B cell (primary cell): ENCODE data around the gene CANT1. TPM values are rescaled to one million over a fixed set of nuclear protein-coding genes. Genes with fewer than 3 reads are reported as not detected.

Source experiments
- ATAC-seq: fragments of 200-7000 bp; cut with Tn5 transposase; one replicate; pipeline ENCODE4 v1.10.0; 2021; ENCODE audit warnings: low read depth, mild to moderate bottlenecking, moderate number of reproducible peaks, moderate library complexity
- CTCF ChIA-PET: fragments of 350-600 bp; sonication (Branson Sonifier 250); formaldehyde crosslinking; loops from one replicate; lab custom pipeline; 2021; ENCODE audit warnings: antibody characterized with exemption, inconsistent platforms; lab: Charles Lee
- POLR2A ChIA-PET: fragments of 350-600 bp; sonication (Branson Sonifier 250); formaldehyde crosslinking; loops from one replicate; lab custom pipeline; 2021; ENCODE audit warnings: antibody characterized with exemption; lab: Charles Lee
- DNase-seq: peaks from one replicate; pipeline ENCODE4 v3.0.0; 2013
- H2AFZ ChIP-seq: 2 replicates; pipeline ENCODE4 v1.6.1; 2012; ENCODE audit warnings: mild to moderate bottlenecking, low read depth, low read length; ENCODE audit not compliant: insufficient read depth, poor library complexity, severe bottlenecking
- H3K27ac ChIP-seq, 2 donors: 1 replicate in 1 of 2; 2 replicates in 1 of 2; pipeline ENCODE4 v1.5.1; 2012 to 2013; ENCODE audit warnings: low read length in 2 of 2, mild to moderate bottlenecking in 2 of 2, moderate library complexity in 1 of 2
- H3K27me3 ChIP-seq, 4 experiments: fragments of 200-600 bp in 1 of 4; sonication (generic) in 1 of 4; replicated peaks in 1 of 4; 1 replicate in 2 of 4; 2 replicates in 2 of 4; pipeline versions ENCODE4 v1.6.1 to v1.7.0; 2013 to 2016; ENCODE audit warnings: low read length in 3 of 4, mild to moderate bottlenecking in 2 of 4, mixed read lengths in 1 of 4, moderate library complexity in 1 of 4; ENCODE audit not compliant: insufficient read depth in 4 of 4, control insufficient read depth in 3 of 4; ENCODE audit errors: control extremely low read depth in 1 of 4
- H3K36me3 ChIP-seq, 2 experiments: replicated peaks in 1 of 2; 1 replicate in 1 of 2; 2 replicates in 1 of 2; pipeline versions ENCODE4 v1.6.1 to v1.7.1; 2013; ENCODE audit warnings: low read length in 1 of 2; ENCODE audit not compliant: insufficient read depth in 2 of 2, control insufficient read depth in 1 of 2; ENCODE audit errors: control extremely low read depth in 1 of 2, extremely low read depth in 1 of 2
- H3K4me1 ChIP-seq, 2 donors: fragments of 200-600 bp in 1 of 2; sonication (generic) in 1 of 2; 1 replicate in 1 of 2; 2 replicates in 1 of 2; pipeline versions ENCODE4 v1.5.1 to v1.6.1; 2013 to 2017; ENCODE audit warnings: low read length in 2 of 2; ENCODE audit not compliant: control insufficient read depth in 2 of 2, insufficient read depth in 2 of 2
- H3K4me2 ChIP-seq: replicated peaks from 2 replicates; pipeline ENCODE3; 2012; ENCODE audit warnings: mild to moderate bottlenecking, low read depth, low read length; ENCODE audit not compliant: poor library complexity, severe bottlenecking
- H3K4me3 ChIP-seq, 5 experiments: fragments of 200-600 bp in 1 of 5; sonication (generic) in 1 of 5; 1 replicate in 3 of 5; 2 replicates in 2 of 5; pipeline versions ENCODE4 v1.5.1 to v1.7.0; 2011 to 2016; ENCODE audit warnings: low read length in 4 of 5, mild to moderate bottlenecking in 4 of 5, low read depth in 2 of 5, control low read depth in 1 of 5, moderate library complexity in 1 of 5; ENCODE audit not compliant: insufficient read depth in 1 of 5; ENCODE audit errors: control extremely low read depth in 1 of 5, extremely low read depth in 1 of 5
- H3K79me2 ChIP-seq: fragments of 200-600 bp; sonication (generic); one replicate; pipeline ENCODE4 v1.6.0; 2016; ENCODE audit warnings: low read length; ENCODE audit not compliant: control insufficient read depth, insufficient read depth
- H3K9ac ChIP-seq: fragments of 200-600 bp; sonication (generic); 2 replicates; pipeline ENCODE4 v1.6.1; 2017; ENCODE audit warnings: mild to moderate bottlenecking, low read length, moderate library complexity
- H3K9me3 ChIP-seq, 3 donors: one replicate each; pipeline versions ENCODE4 v1.6.1 to v1.7.1; 2013; ENCODE audit warnings: low read length in 2 of 3; ENCODE audit not compliant: control insufficient read depth in 2 of 3, insufficient read depth in 1 of 3; ENCODE audit errors: control extremely low read depth in 1 of 3
- H4K20me1 ChIP-seq: 2 replicates; pipeline ENCODE4 v1.6.0; 2012; ENCODE audit warnings: mild to moderate bottlenecking, low read length; ENCODE audit not compliant: insufficient read depth, control insufficient read depth, poor library complexity, severe bottlenecking
- H3K27ac Mint-ChIP-seq: one replicate; pipeline ENCODE4 v1.8.0; 2021; ENCODE audit warnings: mixed read lengths
- H3K27me3 Mint-ChIP-seq: one replicate; pipeline ENCODE4 v1.8.0; 2021; ENCODE audit warnings: mixed read lengths
- H3K4me1 Mint-ChIP-seq: one replicate; pipeline ENCODE4 v1.8.0; 2021; ENCODE audit warnings: mixed read lengths
- H3K4me3 Mint-ChIP-seq: one replicate; pipeline ENCODE4 v1.8.0; 2021; ENCODE audit warnings: mixed read lengths
- H3K9me3 Mint-ChIP-seq: one replicate; pipeline ENCODE4 v1.8.0; 2022; ENCODE audit warnings: mixed read lengths; ENCODE audit not compliant: insufficient read depth
- EZH2 ChIP-seq: IDR thresholded peaks from 2 replicates; pipeline ENCODE4 v1.6.1; 2012; ENCODE audit warnings: borderline replicate concordance, low read depth, mild to moderate bottlenecking, moderate library complexity, low read length; ENCODE audit not compliant: insufficient read depth, poor library complexity, severe bottlenecking
- WGBS: methylation state at CpG from one replicate; pipeline ENCODE4 v1.1.5; 2013; ENCODE audit warnings: missing lambda C conversion rate; ENCODE audit not compliant: insufficient coverage; 5-methylcytosine and 5-hydroxymethylcytosine counted together
- intact Hi-C: fragments of 100-400 bp; cut with micrococcal nuclease; formaldehyde crosslinking; loops from one replicate; pipeline ENCODE4 v1.10.0; 2022
- polyA plus RNA-seq: library from polyadenylated mRNA; depleted of rRNA; stranded (reverse); fragments of >200 nt; gene quantifications from 2 replicates; pipeline ENCODE4 v1.2.3, GENCODE V29; 2012
- total RNA-seq, 2 donors: library from RNA; stranded (reverse); fragments of 120-200 nt in 1 of 2; gene quantifications; 1 replicate in 1 of 2; 2 replicates in 1 of 2; pipeline versions ENCODE4 v1.2.3 to v1.2.4, GENCODE V29; 2013 to 2022
- TF ChIP-seq, protein P1 (sequence below): fragments of 200-600 bp; IDR thresholded peaks from one replicate; pipeline ENCODE4 v1.8.0; 2022; ENCODE audit warnings: antibody characterized with exemption, mild to moderate bottlenecking

The CANT1 gene
- total and polyA plus RNA-seq, 2 donors (not counting 1 experiment from before 2014, with no cell fraction given) = 17.3 to 44.2 TPM

DNA sequence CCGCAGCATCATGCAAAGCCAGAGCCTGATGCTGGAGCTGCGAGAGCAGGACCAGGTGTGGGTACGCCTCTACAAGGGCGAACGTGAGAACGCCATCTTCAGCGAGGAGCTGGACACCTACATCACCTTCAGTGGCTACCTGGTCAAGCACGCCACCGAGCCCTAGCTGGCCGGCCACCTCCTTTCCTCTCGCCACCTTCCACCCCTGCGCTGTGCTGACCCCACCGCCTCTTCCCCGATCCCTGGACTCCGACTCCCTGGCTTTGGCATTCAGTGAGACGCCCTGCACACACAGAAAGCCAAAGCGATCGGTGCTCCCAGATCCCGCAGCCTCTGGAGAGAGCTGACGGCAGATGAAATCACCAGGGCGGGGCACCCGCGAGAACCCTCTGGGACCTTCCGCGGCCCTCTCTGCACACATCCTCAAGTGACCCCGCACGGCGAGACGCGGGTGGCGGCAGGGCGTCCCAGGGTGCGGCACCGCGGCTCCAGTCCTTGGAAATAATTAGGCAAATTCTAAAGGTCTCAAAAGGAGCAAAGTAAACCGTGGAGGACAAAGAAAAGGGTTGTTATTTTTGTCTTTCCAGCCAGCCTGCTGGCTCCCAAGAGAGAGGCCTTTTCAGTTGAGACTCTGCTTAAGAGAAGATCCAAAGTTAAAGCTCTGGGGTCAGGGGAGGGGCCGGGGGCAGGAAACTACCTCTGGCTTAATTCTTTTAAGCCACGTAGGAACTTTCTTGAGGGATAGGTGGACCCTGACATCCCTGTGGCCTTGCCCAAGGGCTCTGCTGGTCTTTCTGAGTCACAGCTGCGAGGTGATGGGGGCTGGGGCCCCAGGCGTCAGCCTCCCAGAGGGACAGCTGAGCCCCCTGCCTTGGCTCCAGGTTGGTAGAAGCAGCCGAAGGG lies 38.6 kb upstream of the CANT1 start:
- H3K27me3 ChIP-seq = peaks cover 0 to 19% (median 0%) of the 10 kb centered on the region in 4 experiments
- H3K4me2 ChIP-seq = no peak overlapping the region
- ChIA-PET POLR2A (no interaction called here), CTCF (no interaction called here)
- Mint-ChIP-seq H3K9me3 (no peaks in the 10 kb centered on the region), H3K27ac (no peak overlapping the region), H3K4me3 (no peak overlapping the region), H3K27me3 (peaks cover 37% of the 10 kb centered on the region), H3K4me1 (peaks cover 1% of the 10 kb centered on the region)
- 92% methylated on average over 41 of the region's 41 CpGs for WGBS
- ATAC-seq (no peak), DNase-seq (no peak)
- no peaks in the 10 kb centered on the region for H3K79me2 ChIP-seq
- no peaks in the 10 kb centered on the region for H3K4me1 ChIP-seq
- intact Hi-C loops = loop anchor here (5.0 to 10.0 kb wide), 2 partner anchors 34 to 53 kb away; no protein-coding TSS in a partner anchor
- no peak overlapping the region for H3K27ac ChIP-seq
- TF ChIP-seq EZH2 = no peak
- TF ChIP-seq, protein P1, sequence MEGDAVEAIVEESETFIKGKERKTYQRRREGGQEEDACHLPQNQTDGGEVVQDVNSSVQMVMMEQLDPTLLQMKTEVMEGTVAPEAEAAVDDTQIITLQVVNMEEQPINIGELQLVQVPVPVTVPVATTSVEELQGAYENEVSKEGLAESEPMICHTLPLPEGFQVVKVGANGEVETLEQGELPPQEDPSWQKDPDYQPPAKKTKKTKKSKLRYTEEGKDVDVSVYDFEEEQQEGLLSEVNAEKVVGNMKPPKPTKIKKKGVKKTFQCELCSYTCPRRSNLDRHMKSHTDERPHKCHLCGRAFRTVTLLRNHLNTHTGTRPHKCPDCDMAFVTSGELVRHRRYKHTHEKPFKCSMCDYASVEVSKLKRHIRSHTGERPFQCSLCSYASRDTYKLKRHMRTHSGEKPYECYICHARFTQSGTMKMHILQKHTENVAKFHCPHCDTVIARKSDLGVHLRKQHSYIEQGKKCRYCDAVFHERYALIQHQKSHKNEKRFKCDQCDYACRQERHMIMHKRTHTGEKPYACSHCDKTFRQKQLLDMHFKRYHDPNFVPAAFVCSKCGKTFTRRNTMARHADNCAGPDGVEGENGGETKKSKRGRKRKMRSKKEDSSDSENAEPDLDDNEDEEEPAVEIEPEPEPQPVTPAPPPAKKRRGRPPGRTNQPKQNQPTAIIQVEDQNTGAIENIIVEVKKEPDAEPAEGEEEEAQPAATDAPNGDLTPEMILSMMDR = no peak
- H4K20me1 ChIP-seq = no peaks in the 10 kb centered on the region
- no peaks in the 10 kb centered on the region for H3K36me3 ChIP-seq
- peaks cover 0 to 9% (median 0%) of the 10 kb centered on the region in 3 donors for H3K9me3 ChIP-seq
- no peak overlapping the region for H3K9ac ChIP-seq
- H2AFZ ChIP-seq = no peak overlapping the region
- no peak overlapping the region for H3K4me3 ChIP-seq
